Measurements from ENCODE around the gene FRAS1.
"Not testable (repeated sequence)": the region's sequence is repeated elsewhere in the genome, so short reads cannot be mapped to it uniquely, and the experiment has no call there.

FRAS1 gene

GRCh38 chr4:78252773-78253172, 195.7 kb downstream of the FRAS1 start:
- not testable (repeated sequence) for H3K27ac ChIP-seq (ENCODE audit: low read depth, low read length); H3K4me1 ChIP-seq (ENCODE audit: control insufficient read depth, insufficient read depth, low read length); H3K36me3 ChIP-seq (ENCODE audit: control insufficient read depth, insufficient read depth, low read length); H3K27me3 ChIP-seq (ENCODE audit: control insufficient read depth, insufficient read depth, low read length); H3K9ac ChIP-seq (ENCODE audit: low read length); H3K4me3 ChIP-seq (ENCODE audit: low read length)

- no peaks in the 10 kb centered on the region for H3K27me3 ChIP-seq (ENCODE audit: control insufficient read depth, insufficient read depth, low read length)
- no peak overlapping the region for H3K4me3 ChIP-seq (ENCODE audit: low read length)
- H3K4me1 ChIP-seq (ENCODE audit: control insufficient read depth, insufficient read depth, low read length) = no peaks in the 10 kb centered on the region
- no peak overlapping the region for H3K27ac ChIP-seq (ENCODE audit: low read depth, low read length)
- H3K9ac ChIP-seq (ENCODE audit: low read length) = no peak overlapping the region
- H3K36me3 ChIP-seq (ENCODE audit: control insufficient read depth, insufficient read depth, low read length) = no peaks in the 10 kb centered on the region
Observed at GRCh38 chr4:78254893-78255292, 197.8 kb downstream of the FRAS1 start.

- H3K4me1 ChIP-seq (ENCODE audit: control insufficient read depth, insufficient read depth, low read length) = no peaks in the 10 kb centered on the region
- H3K9ac ChIP-seq (ENCODE audit: low read length) = no peak overlapping the region
- H3K4me3 ChIP-seq (ENCODE audit: low read length) = no peak overlapping the region
- H3K27ac ChIP-seq (ENCODE audit: low read depth, low read length) = no peak overlapping the region
- no peaks in the 10 kb centered on the region for H3K27me3 ChIP-seq (ENCODE audit: control insufficient read depth, insufficient read depth, low read length)
- H3K36me3 ChIP-seq (ENCODE audit: control insufficient read depth, insufficient read depth, low read length) = no peaks in the 10 kb centered on the region
Observed at GRCh38 chr4:78265006-78265405, 207.9 kb downstream of the FRAS1 start.

- Histone ChIP-seq H3K36me3 (ENCODE audit: control insufficient read depth, insufficient read depth, low read length) (no peaks in the 10 kb centered on the region), H3K9ac (ENCODE audit: low read length) (no peak overlapping the region), H3K27me3 (ENCODE audit: control insufficient read depth, insufficient read depth, low read length) (no peaks in the 10 kb centered on the region), H3K4me1 (ENCODE audit: control insufficient read depth, insufficient read depth, low read length) (no peaks in the 10 kb centered on the region), H3K4me3 (ENCODE audit: low read length) (no peak overlapping the region), H3K27ac (ENCODE audit: low read depth, low read length) (no peak overlapping the region)
Observed at GRCh38 chr4:78267790-78268189, 210.7 kb downstream of the FRAS1 start.

GRCh38 chr4:78268597-78268996, 211.5 kb downstream of the FRAS1 start:
- H3K36me3 ChIP-seq (ENCODE audit: control insufficient read depth, insufficient read depth, low read length) = no peaks in the 10 kb centered on the region
- no peak overlapping the region for H3K4me3 ChIP-seq (ENCODE audit: low read length)
- no peaks in the 10 kb centered on the region for H3K27me3 ChIP-seq (ENCODE audit: control insufficient read depth, insufficient read depth, low read length)
- no peak overlapping the region for H3K9ac ChIP-seq (ENCODE audit: low read length)
- no peaks in the 10 kb centered on the region for H3K4me1 ChIP-seq (ENCODE audit: control insufficient read depth, insufficient read depth, low read length)
- no peak overlapping the region for H3K27ac ChIP-seq (ENCODE audit: low read depth, low read length)

GRCh38 chr4:78275450-78275849, 218.3 kb downstream of the FRAS1 start:
- not testable (repeated sequence) for H3K4me1 ChIP-seq (ENCODE audit: control insufficient read depth, insufficient read depth, low read length); H3K27ac ChIP-seq (ENCODE audit: low read depth, low read length); H3K9ac ChIP-seq (ENCODE audit: low read length)

GRCh38 chr4:78286281-78286680, 229.2 kb downstream of the FRAS1 start:
- Histone ChIP-seq H3K36me3 (ENCODE audit: control insufficient read depth, insufficient read depth, low read length) (no peaks in the 10 kb centered on the region), H3K9ac (ENCODE audit: low read length) (no peak overlapping the region), H3K4me3 (ENCODE audit: low read length) (no peak overlapping the region), H3K4me1 (ENCODE audit: control insufficient read depth, insufficient read depth, low read length) (no peaks in the 10 kb centered on the region), H3K27ac (ENCODE audit: low read depth, low read length) (no peak overlapping the region), H3K27me3 (ENCODE audit: control insufficient read depth, insufficient read depth, low read length) (no peaks in the 10 kb centered on the region)

More at GRCh38 chr4:78275450-78275849, 218.3 kb downstream of the FRAS1 start:
- H3K27me3 ChIP-seq (ENCODE audit: control insufficient read depth, insufficient read depth, low read length); H3K36me3 ChIP-seq (ENCODE audit: control insufficient read depth, insufficient read depth, low read length); H3K4me3 ChIP-seq (ENCODE audit: low read length): not testable (repeated sequence)

GRCh38 chr4:78288327-78288726, 231.2 kb downstream of the FRAS1 start:
- Histone ChIP-seq H3K27me3 (ENCODE audit: control insufficient read depth, insufficient read depth, low read length) (no peaks in the 10 kb centered on the region), H3K27ac (ENCODE audit: low read depth, low read length) (no peak overlapping the region), H3K9ac (ENCODE audit: low read length) (no peak overlapping the region), H3K36me3 (ENCODE audit: control insufficient read depth, insufficient read depth, low read length) (no peaks in the 10 kb centered on the region), H3K4me3 (ENCODE audit: low read length) (no peak overlapping the region), H3K4me1 (ENCODE audit: control insufficient read depth, insufficient read depth, low read length) (no peaks in the 10 kb centered on the region)

- H3K4me1 ChIP-seq (ENCODE audit: control insufficient read depth, insufficient read depth, low read length) = peaks cover 6% of the 10 kb centered on the region
- no peaks in the 10 kb centered on the region for H3K36me3 ChIP-seq (ENCODE audit: control insufficient read depth, insufficient read depth, low read length)
- no peak overlapping the region for H3K27ac ChIP-seq (ENCODE audit: low read depth, low read length)
- H3K4me3 ChIP-seq (ENCODE audit: low read length) = no peak overlapping the region
- no peaks in the 10 kb centered on the region for H3K27me3 ChIP-seq (ENCODE audit: control insufficient read depth, insufficient read depth, low read length)
- no peak overlapping the region for H3K9ac ChIP-seq (ENCODE audit: low read length)
Observed at GRCh38 chr4:78291277-78291676, 234.2 kb downstream of the FRAS1 start.

GRCh38 chr4:78292341-78292740, 235.2 kb downstream of the FRAS1 start:
- Histone ChIP-seq H3K36me3 (ENCODE audit: control insufficient read depth, insufficient read depth, low read length) (no peaks in the 10 kb centered on the region), H3K9ac (ENCODE audit: low read length) (no peak overlapping the region), H3K27me3 (ENCODE audit: control insufficient read depth, insufficient read depth, low read length) (no peaks in the 10 kb centered on the region), H3K27ac (ENCODE audit: low read depth, low read length) (no peak overlapping the region), H3K4me3 (ENCODE audit: low read length) (no peak overlapping the region), H3K4me1 (ENCODE audit: control insufficient read depth, insufficient read depth, low read length) (peaks cover 6% of the 10 kb centered on the region)

- H3K27me3 ChIP-seq (ENCODE audit: control insufficient read depth, insufficient read depth, low read length) = no peaks in the 10 kb centered on the region
- no peak overlapping the region for H3K27ac ChIP-seq (ENCODE audit: low read depth, low read length)
- no peak overlapping the region for H3K9ac ChIP-seq (ENCODE audit: low read length)
- H3K36me3 ChIP-seq (ENCODE audit: control insufficient read depth, insufficient read depth, low read length) = no peaks in the 10 kb centered on the region
- H3K4me3 ChIP-seq (ENCODE audit: low read length) = no peak overlapping the region
- H3K4me1 ChIP-seq (ENCODE audit: control insufficient read depth, insufficient read depth, low read length) = peaks cover 6% of the 10 kb centered on the region
Observed at GRCh38 chr4:78292856-78293255, 235.7 kb downstream of the FRAS1 start.

GRCh38 chr4:78293348-78293747, 236.2 kb downstream of the FRAS1 start:
- no peaks in the 10 kb centered on the region for H3K36me3 ChIP-seq (ENCODE audit: control insufficient read depth, insufficient read depth, low read length)
- H3K27me3 ChIP-seq (ENCODE audit: control insufficient read depth, insufficient read depth, low read length) = no peaks in the 10 kb centered on the region
- no peak overlapping the region for H3K27ac ChIP-seq (ENCODE audit: low read depth, low read length)
- no peak overlapping the region for H3K9ac ChIP-seq (ENCODE audit: low read length)
- no peak overlapping the region for H3K4me3 ChIP-seq (ENCODE audit: low read length)
- H3K4me1 ChIP-seq (ENCODE audit: control insufficient read depth, insufficient read depth, low read length) = peaks cover 6% of the 10 kb centered on the region

GRCh38 chr4:78293821-78294301, 236.7 kb downstream of the FRAS1 start:
- Histone ChIP-seq H3K36me3 (ENCODE audit: control insufficient read depth, insufficient read depth, low read length) (no peaks in the 10 kb centered on the region), H3K27ac (ENCODE audit: low read depth, low read length) (no peak overlapping the region), H3K4me1 (ENCODE audit: control insufficient read depth, insufficient read depth, low read length) (peaks cover 6% of the 10 kb centered on the region), H3K4me3 (ENCODE audit: low read length) (no peak overlapping the region), H3K9ac (ENCODE audit: low read length) (no peak overlapping the region), H3K27me3 (ENCODE audit: control insufficient read depth, insufficient read depth, low read length) (no peaks in the 10 kb centered on the region)
